Prostate gland (tissue), 2 donors: ENCODE measurements around the gene MAP4K2. TPM values are rescaled to one million over a fixed set of nuclear protein-coding genes. Genes with fewer than 3 reads are reported as not detected.
A peak's percentile ranks its signal among the peaks of the same experiment; 100 is the strongest.

Experiments used
- DNase-seq: peaks from one replicate; pipeline ENCODE4 v3.0.0-alpha.2; 2019; ENCODE audit warnings: low spot score
- H3K27ac ChIP-seq, 2 donors: fragments of 200-600 bp; sonication (generic); 2 replicates each; pipeline ENCODE4 v1.5.1; 2017 to 2019
- H3K27me3 ChIP-seq: fragments of 200-600 bp; sonication (generic); replicated peaks from 2 replicates; pipeline ENCODE4 v1.5.1; 2019; ENCODE audit not compliant: insufficient read depth
- H3K36me3 ChIP-seq, 2 donors: fragments of 200-600 bp; sonication (generic); 1 replicate in 1 of 2; 2 replicates in 1 of 2; pipeline versions ENCODE4 v1.5.1 to v1.8.1; 2017 to 2019
- H3K4me1 ChIP-seq: fragments of 200-600 bp; sonication (generic); replicated peaks from 2 replicates; pipeline ENCODE4 v1.5.1; 2019
- H3K4me3 ChIP-seq, 2 donors: fragments of 200-600 bp; sonication (generic); 2 replicates each; pipeline ENCODE4 v1.5.1; 2017 to 2019
- H3K9me3 ChIP-seq: fragments of 200-600 bp; sonication (generic); 2 replicates; pipeline ENCODE4 v1.5.1; 2017
- CTCF ChIP-seq, 4 experiments: fragments of 200-600 bp in 2 of 4; fragments of 450-650 bp in 2 of 4; sonication (generic) in 2 of 4; IDR thresholded peaks; 1 replicate in 3 of 4; 2 replicates in 1 of 4; pipeline ENCODE4 v1.5.1; 2016 to 2019; ENCODE audit warnings: antibody characterized with exemption in 4 of 4, mild to moderate bottlenecking in 2 of 4, moderate library complexity in 2 of 4
- POLR2A ChIP-seq: fragments of 450-650 bp; IDR thresholded peaks from one replicate; pipeline ENCODE4 v1.6.1; 2016; ENCODE audit warnings: antibody characterized with exemption, mild to moderate bottlenecking
- POLR2AphosphoS5 ChIP-seq: sonication (generic); formaldehyde crosslinking; IDR thresholded peaks from one replicate; pipeline ENCODE4 v1.6.1; 2017; ENCODE audit warnings: antibody characterized with exemption
- WGBS: methylation state at CpG from one replicate; pipeline ENCODE4 v1.1.5; 2018; 5-methylcytosine and 5-hydroxymethylcytosine counted together
- intact Hi-C: fragments of 100-400 bp; cut with DNase I; formaldehyde crosslinking; loops from one replicate; pipeline ENCODE4 v1.14.2; 2022
- total RNA-seq, 2 donors: library from RNA; depleted of rRNA; stranded (reverse); fragments of >200 nt; gene quantifications; one replicate each; pipeline ENCODE4 v1.1.0, GENCODE V29; 2016

The MAP4K2 gene
- total RNA-seq, 2 donors from 2014 or later, result 10.7 to 35.8 TPM

- no peaks in the 10 kb centered on the region for H3K9me3 ChIP-seq
- intact Hi-C loops, result no loop called here
- TF ChIP-seq CTCF (IDR thresholded peaks at IDR 0.05) (no peak), POLR2AphosphoS5 (no peak), POLR2A (no peak)
- no peak overlapping the region for H3K27ac ChIP-seq
- H3K36me3 ChIP-seq, result no peaks in the 10 kb centered on the region
- no peaks in the 10 kb centered on the region for H3K4me1 ChIP-seq
- H3K4me3 ChIP-seq, result no peak overlapping the region
- DNase-seq, result no peak
- no peaks in the 10 kb centered on the region for H3K27me3 ChIP-seq
- 91% methylated on average over 9 of the region's 9 CpGs for WGBS
These were observed 51.4 kb downstream of the MAP4K2 start for GRCh38 chr11:64751580-64751979.

- no peaks in the 10 kb centered on the region for H3K27me3 ChIP-seq
- whole genome bisulfite sequencing, result 90% methylated on average over 9 of the region's 9 CpGs
These were observed 51.9 kb downstream of the MAP4K2 start for GRCh38 chr11:64751136-64751535.

GRCh38 chr11:64750361-64751054, 52.5 kb downstream of the MAP4K2 start:
- intact Hi-C loops, result no loop called here
- H3K4me1 ChIP-seq, result no peaks in the 10 kb centered on the region
- WGBS, result 92% methylated on average over 13 of the region's 13 CpGs
- H3K9me3 ChIP-seq, result no peaks in the 10 kb centered on the region
- no peak for DNase-seq
- H3K27me3 ChIP-seq, result no peaks in the 10 kb centered on the region
- no peak overlapping the region for H3K4me3 ChIP-seq
- H3K36me3 ChIP-seq, result no peaks in the 10 kb centered on the region
- H3K27ac ChIP-seq, result no peak overlapping the region
- TF ChIP-seq POLR2A (no peak), CTCF (IDR thresholded peaks at IDR 0.05) (no peak), POLR2AphosphoS5 (no peak)

More at GRCh38 chr11:64751136-64751535, 51.9 kb downstream of the MAP4K2 start:
- Histone ChIP-seq H3K27ac (no peak overlapping the region), H3K9me3 (no peaks in the 10 kb centered on the region), H3K36me3 (no peaks in the 10 kb centered on the region), H3K4me3 (no peak overlapping the region), H3K4me1 (no peaks in the 10 kb centered on the region)
- TF ChIP-seq POLR2A (no peak), CTCF (IDR thresholded peaks at IDR 0.05) (no peak), POLR2AphosphoS5 (no peak)
- DNase-seq, result no peak
- intact Hi-C loops, result no loop called here

GRCh38 chr11:64747961-64748665, 54.9 kb downstream of the MAP4K2 start:
- no peaks in the 10 kb centered on the region for H3K27me3 ChIP-seq
- TF ChIP-seq CTCF (IDR thresholded peaks at IDR 0.05), result no peak
- no peak for TF ChIP-seq POLR2AphosphoS5
- TF ChIP-seq POLR2A, result no peak
- 79% methylated on average over 15 of the region's 15 CpGs for WGBS
- intact Hi-C loops, result no loop called here
- DNase-seq, result no peak
- H3K4me3 ChIP-seq, result no peak overlapping the region
- peaks cover 4% of the 10 kb centered on the region for H3K4me1 ChIP-seq
- H3K36me3 ChIP-seq, result no peaks in the 10 kb centered on the region
- H3K27ac ChIP-seq, result no peak overlapping the region
- no peaks in the 10 kb centered on the region for H3K9me3 ChIP-seq

- Histone ChIP-seq H3K9me3 (no peaks in the 10 kb centered on the region), H3K27ac (peak overlapping the region; percentile 77 to 83), H3K27me3 (no peaks in the 10 kb centered on the region), H3K4me1 (peaks cover 7% of the 10 kb centered on the region), H3K4me3 (no peak overlapping the region), H3K36me3 (no peaks in the 10 kb centered on the region)
- no peak for DNase-seq
- no peak for TF ChIP-seq CTCF (IDR thresholded peaks at IDR 0.05)
- no peak for TF ChIP-seq POLR2A
- no peak for TF ChIP-seq POLR2AphosphoS5
- intact Hi-C loops, result no loop called here
- 83% methylated on average over 10 of the region's 10 CpGs for WGBS
These were observed 56.5 kb downstream of the MAP4K2 start for GRCh38 chr11:64746486-64746885.
